NB4 (cell line): ENCODE data around the gene MDN1.

Source experiments
- DNase-seq: peaks from one replicate; pipeline ENCODE4 v3.0.0; 2010; ENCODE audit warnings: low read depth
- H3K4me3 ChIP-seq: one replicate; pipeline ENCODE4 v1.5.1; 2011; ENCODE audit warnings: mild to moderate bottlenecking, low read depth, low read length, moderate library complexity
- CTCF ChIP-seq: IDR thresholded peaks from one replicate; pipeline ENCODE4 v1.5.1; 2012; ENCODE audit warnings: low read depth, low read length
- MAX ChIP-seq: IDR thresholded peaks from 2 replicates; pipeline ENCODE4 v1.6.1; 2011; ENCODE audit warnings: low read depth, low read length
- MYC ChIP-seq: IDR thresholded peaks from 2 replicates; pipeline ENCODE4 v1.6.1; 2011; ENCODE audit warnings: low read depth, low read length
- POLR2A ChIP-seq: IDR thresholded peaks from 2 replicates; pipeline ENCODE4 v1.6.1; 2011; ENCODE audit warnings: mild to moderate bottlenecking; ENCODE audit not compliant: insufficient read length; ENCODE audit errors: extremely low read depth

MDN1 gene

GRCh38 chr6:89768324-89768723 lies 51.3 kb downstream of the MDN1 start:
- H3K4me3 ChIP-seq: no peak overlapping the region
- TF ChIP-seq MAX: no peak
- DNase-seq: no peak

- no peak for DNase-seq
- no peak overlapping the region for H3K4me3 ChIP-seq
- TF ChIP-seq CTCF (no peak), MAX (no peak), POLR2A (no peak), MYC (no peak)
Measured at GRCh38 chr6:89763550-89763949, 56.0 kb downstream of the MDN1 start.

- no peak for DNase-seq
- no peak overlapping the region for H3K4me3 ChIP-seq
- TF ChIP-seq CTCF: no peak
- no peak for TF ChIP-seq MAX
- TF ChIP-seq POLR2A: no peak
- no peak for TF ChIP-seq MYC
Measured at GRCh38 chr6:89758830-89759229, 60.8 kb downstream of the MDN1 start.

GRCh38 chr6:89750338-89750737 lies 69.3 kb downstream of the MDN1 start:
- no peak for DNase-seq
- TF ChIP-seq MAX (no peak), POLR2A (no peak), CTCF (no peak)
- H3K4me3 ChIP-seq: no peak overlapping the region

- no peak overlapping the region for H3K4me3 ChIP-seq
- DNase-seq: no peak
- TF ChIP-seq MAX: no peak
- no peak for TF ChIP-seq CTCF
- TF ChIP-seq POLR2A: no peak
- TF ChIP-seq MYC: no peak
Measured at GRCh38 chr6:89749918-89750317, 69.7 kb downstream of the MDN1 start.

GRCh38 chr6:89745716-89746115 lies 73.9 kb downstream of the MDN1 start:
- TF ChIP-seq POLR2A: no peak
- TF ChIP-seq MAX: no peak
- TF ChIP-seq MYC: no peak
- no peak for TF ChIP-seq CTCF
- DNase-seq: no peak
- H3K4me3 ChIP-seq: no peak overlapping the region
